HEK293 (cell line): ENCODE measurements around the gene CD37.

ENCODE experiments used
- CTCF ChIP-seq: fragments of 450-650 bp; formaldehyde crosslinking; IDR thresholded peaks from 2 replicates; pipeline ENCODE4 v1.5.1; 2016; ENCODE audit warnings: missing biosample characterization, missing genetic modification characterization
- PBX3 ChIP-seq: sonication (generic); formaldehyde crosslinking; IDR thresholded peaks from 2 replicates; pipeline ENCODE4 v1.8.1; 2022; ENCODE audit warnings: mild to moderate bottlenecking, moderate library complexity, missing genetic modification reagents
- REPIN1 ChIP-seq: fragments of 450-650 bp; formaldehyde crosslinking; IDR thresholded peaks from 2 replicates; pipeline ENCODE4 v1.5.1; 2017; ENCODE audit warnings: missing biosample characterization, missing genetic modification characterization, low read depth
- SP7 ChIP-seq: fragments of 450-650 bp; formaldehyde crosslinking; IDR thresholded peaks from 2 replicates; pipeline ENCODE4 v1.5.1; 2016; ENCODE audit warnings: missing biosample characterization, missing genetic modification characterization

- no peak for TF ChIP-seq SP7 (tag by site-specific recombination)
- TF ChIP-seq CTCF, result no peak
- no peak for TF ChIP-seq REPIN1
- TF ChIP-seq PBX3 (CRISPR knock-in tag), result no peak
Observed at GRCh38 chr19:49318296-49318695, 16.9 kb upstream of the CD37 start.
